Suprapubic skin (tissue), 4 donors: ENCODE data around the gene DNAH17. TPM values are rescaled to one million over a fixed set of nuclear protein-coding genes. Genes with fewer than 3 reads are reported as not detected.

Source experiments
- DNase-seq, 2 donors: peaks; one replicate each; pipeline ENCODE4 v3.0.0-alpha.2; 2019; ENCODE audit warnings: low spot score in 2 of 2
- H3K27ac ChIP-seq: fragments of 200-600 bp; sonication (generic); one replicate; pipeline ENCODE4 v1.5.1; 2019
- H3K27me3 ChIP-seq: fragments of 200-600 bp; sonication (generic); one replicate; pipeline ENCODE4 v1.5.1; 2019
- H3K36me3 ChIP-seq: fragments of 200-600 bp; sonication (generic); one replicate; pipeline ENCODE4 v1.5.1; 2019
- H3K4me1 ChIP-seq: fragments of 200-600 bp; sonication (generic); one replicate; pipeline ENCODE4 v1.5.1; 2019
- H3K4me3 ChIP-seq: fragments of 200-600 bp; sonication (generic); one replicate; pipeline ENCODE4 v1.5.1; 2019; ENCODE audit warnings: mild to moderate bottlenecking
- H3K9me3 ChIP-seq: fragments of 200-600 bp; sonication (generic); one replicate; pipeline ENCODE4 v1.5.1; 2019
- CTCF ChIP-seq, 2 donors: fragments of 200-600 bp in 1 of 2; fragments of 450-650 bp in 1 of 2; sonication (generic) in 1 of 2; IDR thresholded peaks; one replicate each; pipeline ENCODE4 v1.5.1; 2016 to 2019; ENCODE audit warnings: antibody characterized with exemption in 2 of 2, mild to moderate bottlenecking in 1 of 2, moderate library complexity in 1 of 2
- EP300 ChIP-seq: sonication (generic); formaldehyde crosslinking; IDR thresholded peaks from one replicate; pipeline ENCODE4 v1.6.1; 2017; ENCODE audit warnings: antibody characterized with exemption
- POLR2A ChIP-seq, 2 donors: fragments of 450-650 bp; IDR thresholded peaks; one replicate each; pipeline ENCODE4 v1.6.1; 2017; ENCODE audit warnings: antibody characterized with exemption in 2 of 2, mild to moderate bottlenecking in 2 of 2, moderate library complexity in 2 of 2
- POLR2AphosphoS5 ChIP-seq, 3 donors: sonication (generic); formaldehyde crosslinking; IDR thresholded peaks; one replicate each; pipeline ENCODE4 v1.6.1; 2017; ENCODE audit warnings: antibody characterized with exemption in 3 of 3
- WGBS: methylation state at CpG from one replicate; pipeline ENCODE4 v1.1.5; 2018; 5-methylcytosine and 5-hydroxymethylcytosine counted together
- total RNA-seq, 4 donors: library from RNA; depleted of rRNA; stranded (reverse); fragments of >200 nt; gene quantifications; one replicate each; pipeline ENCODE4 v1.1.0, GENCODE V29; 2016

DNAH17 gene
- total RNA-seq, 4 donors from 2014 or later: 3.7 to 6.7 (median 5.2) TPM

GRCh38 chr17:78589885-78590284 is 12.7 kb upstream of the DNAH17 start:
- DNase-seq: no peak
- Histone ChIP-seq H3K4me3 (no peak overlapping the region), H3K27ac (no peak overlapping the region), H3K4me1 (peaks cover 21% of the 10 kb centered on the region), H3K9me3 (no peaks in the 10 kb centered on the region), H3K36me3 (no peaks in the 10 kb centered on the region), H3K27me3 (no peaks in the 10 kb centered on the region)
- WGBS: 64% methylated on average over 12 of the region's 13 CpGs
- no peak for TF ChIP-seq POLR2AphosphoS5 (IDR thresholded peaks at IDR 0.05)
- TF ChIP-seq CTCF (IDR thresholded peaks at IDR 0.05): no peak
- no peak for TF ChIP-seq EP300
- no peak for TF ChIP-seq POLR2A (IDR thresholded peaks at IDR 0.05)

- DNase-seq: no peak
- TF ChIP-seq CTCF (IDR thresholded peaks at IDR 0.05) (no peak), POLR2A (IDR thresholded peaks at IDR 0.05) (no peak)
Observed at GRCh38 chr17:78589031-78589675, 12.0 kb upstream of the DNAH17 start.

GRCh38 chr17:78588258-78589030 is 11.2 kb upstream of the DNAH17 start:
- TF ChIP-seq POLR2AphosphoS5 (IDR thresholded peaks at IDR 0.05): no peak
- no peak for TF ChIP-seq POLR2A (IDR thresholded peaks at IDR 0.05)
- no peak for TF ChIP-seq EP300
- no peak for TF ChIP-seq CTCF (IDR thresholded peaks at IDR 0.05)
- Histone ChIP-seq H3K4me3 (no peak overlapping the region), H3K27me3 (no peaks in the 10 kb centered on the region), H3K27ac (no peak overlapping the region), H3K9me3 (no peaks in the 10 kb centered on the region), H3K36me3 (no peaks in the 10 kb centered on the region), H3K4me1 (peaks cover 21% of the 10 kb centered on the region)
- 79% methylated on average over 11 of the region's 16 CpGs for WGBS
- no peak for DNase-seq

More at GRCh38 chr17:78589031-78589675, 12.0 kb upstream of the DNAH17 start:
- H3K9me3 ChIP-seq: no peaks in the 10 kb centered on the region
- no peaks in the 10 kb centered on the region for H3K27me3 ChIP-seq
- H3K36me3 ChIP-seq: no peaks in the 10 kb centered on the region
- no peak overlapping the region for H3K27ac ChIP-seq
- no peak overlapping the region for H3K4me3 ChIP-seq
- 95% methylated on average over 18 of the region's 18 CpGs for WGBS
- H3K4me1 ChIP-seq: peaks cover 21% of the 10 kb centered on the region

GRCh38 chr17:78585006-78585630 is 7.9 kb upstream of the DNAH17 start:
- no peaks in the 10 kb centered on the region for H3K36me3 ChIP-seq
- no peak overlapping the region for H3K4me3 ChIP-seq
- H3K9me3 ChIP-seq: no peaks in the 10 kb centered on the region
- H3K4me1 ChIP-seq: peaks cover 2% of the 10 kb centered on the region
- WGBS: 92% methylated on average over 8 of the region's 8 CpGs
- H3K27ac ChIP-seq: no peak overlapping the region
- no peaks in the 10 kb centered on the region for H3K27me3 ChIP-seq
- no peak for TF ChIP-seq EP300
- TF ChIP-seq POLR2AphosphoS5 (IDR thresholded peaks at IDR 0.05): no peak
- TF ChIP-seq POLR2A (IDR thresholded peaks at IDR 0.05): no peak
- TF ChIP-seq CTCF (IDR thresholded peaks at IDR 0.05): no peak
- no peak for DNase-seq

- 40% methylated on average over 3 of the region's 4 CpGs for WGBS
- H3K9me3 ChIP-seq: no peaks in the 10 kb centered on the region
- no peak for DNase-seq
- H3K4me3 ChIP-seq: no peak overlapping the region
- no peaks in the 10 kb centered on the region for H3K27me3 ChIP-seq
- peaks cover 2% of the 10 kb centered on the region for H3K4me1 ChIP-seq
- TF ChIP-seq EP300 (no peak), POLR2AphosphoS5 (IDR thresholded peaks at IDR 0.05) (no peak), POLR2A (IDR thresholded peaks at IDR 0.05) (no peak), CTCF (IDR thresholded peaks at IDR 0.05) (no peak)
- no peaks in the 10 kb centered on the region for H3K36me3 ChIP-seq
- no peak overlapping the region for H3K27ac ChIP-seq
Observed at GRCh38 chr17:78583091-78583490, 5.9 kb upstream of the DNAH17 start.
